B cell (primary cell): ENCODE data around the gene NHSL2.

Experiments used
- CTCF ChIP-seq: fragments of 200-600 bp; IDR thresholded peaks from one replicate; pipeline ENCODE4 v1.8.0; 2022; ENCODE audit warnings: antibody characterized with exemption, mild to moderate bottlenecking
- EZH2 ChIP-seq: IDR thresholded peaks from 2 replicates; pipeline ENCODE4 v1.6.1; 2012; ENCODE audit warnings: borderline replicate concordance, low read depth, mild to moderate bottlenecking, moderate library complexity, low read length; ENCODE audit not compliant: insufficient read depth, poor library complexity, severe bottlenecking

GRCh38 chrX:72002875-72003274, 92.2 kb downstream of the NHSL2 start:
- TF ChIP-seq CTCF (no peak), EZH2 (no peak)
